NCI-H128 (cell line): Measurements from ENCODE around the gene GAB2.
A peak's percentile ranks its signal among the peaks of the same experiment; 100 is the strongest.
"Not testable (repeated sequence)": the region's sequence is repeated elsewhere in the genome, so short reads cannot be mapped to it uniquely, and the experiment has no call there.

Experiments
- DNase-seq: peaks from one replicate; lab custom pipeline; 2025; ENCODE audit not compliant: unreplicated experiment; lab: John Stamatoyannopoulos, UW

Gene GAB2

GRCh38 chr11:78290293-78291176 lies 127.1 kb downstream of the GAB2 start:
- DNase-seq, result no peak

GRCh38 chr11:78289552-78290292 lies 127.9 kb downstream of the GAB2 start:
- DNase-seq, result no peak

- no peak for DNase-seq
Measured at GRCh38 chr11:78284260-78284659, 133.4 kb downstream of the GAB2 start.

- DNase-seq, result no peak
Measured at GRCh38 chr11:78282821-78283220, 134.8 kb downstream of the GAB2 start.

- DNase-seq, result no peak
Measured at GRCh38 chr11:78281511-78281910, 136.1 kb downstream of the GAB2 start.

GRCh38 chr11:78277314-78277994 lies 140.2 kb downstream of the GAB2 start:
- no peak for DNase-seq

GRCh38 chr11:78276311-78276710 lies 141.3 kb downstream of the GAB2 start:
- no peak for DNase-seq

GRCh38 chr11:78274739-78275138 lies 142.9 kb downstream of the GAB2 start:
- DNase-seq, result no peak

- not testable (repeated sequence) for DNase-seq
Measured at GRCh38 chr11:78272625-78273269, 144.9 kb downstream of the GAB2 start.

GRCh38 chr11:78271801-78272200 lies 145.8 kb downstream of the GAB2 start:
- not testable (repeated sequence) for DNase-seq

GRCh38 chr11:78270971-78271370 lies 146.6 kb downstream of the GAB2 start:
- DNase-seq, result no peak

- no peak for DNase-seq
Measured at GRCh38 chr11:78269806-78270205, 147.8 kb downstream of the GAB2 start.

- no peak for DNase-seq
Measured at GRCh38 chr11:78268591-78269410, 148.8 kb downstream of the GAB2 start.

GRCh38 chr11:78266451-78266850 lies 151.2 kb downstream of the GAB2 start:
- no peak for DNase-seq

- DNase-seq, result no peak
Measured at GRCh38 chr11:78265326-78265725, 152.3 kb downstream of the GAB2 start.

- DNase-seq, result no peak
Measured at GRCh38 chr11:78262691-78263090, 154.9 kb downstream of the GAB2 start.

- DNase-seq, result no peak
Measured at GRCh38 chr11:78262238-78262637, 155.4 kb downstream of the GAB2 start.

GRCh38 chr11:78261828-78262227 lies 155.8 kb downstream of the GAB2 start:
- no peak for DNase-seq

GRCh38 chr11:78261367-78261766 lies 156.3 kb downstream of the GAB2 start:
- DNase-seq, result peak; percentile 22

- DNase-seq, result no peak
Measured at GRCh38 chr11:78259777-78260487, 157.7 kb downstream of the GAB2 start.
